Measurements from ENCODE around the gene EPHA2.

Gene EPHA2

DNA sequence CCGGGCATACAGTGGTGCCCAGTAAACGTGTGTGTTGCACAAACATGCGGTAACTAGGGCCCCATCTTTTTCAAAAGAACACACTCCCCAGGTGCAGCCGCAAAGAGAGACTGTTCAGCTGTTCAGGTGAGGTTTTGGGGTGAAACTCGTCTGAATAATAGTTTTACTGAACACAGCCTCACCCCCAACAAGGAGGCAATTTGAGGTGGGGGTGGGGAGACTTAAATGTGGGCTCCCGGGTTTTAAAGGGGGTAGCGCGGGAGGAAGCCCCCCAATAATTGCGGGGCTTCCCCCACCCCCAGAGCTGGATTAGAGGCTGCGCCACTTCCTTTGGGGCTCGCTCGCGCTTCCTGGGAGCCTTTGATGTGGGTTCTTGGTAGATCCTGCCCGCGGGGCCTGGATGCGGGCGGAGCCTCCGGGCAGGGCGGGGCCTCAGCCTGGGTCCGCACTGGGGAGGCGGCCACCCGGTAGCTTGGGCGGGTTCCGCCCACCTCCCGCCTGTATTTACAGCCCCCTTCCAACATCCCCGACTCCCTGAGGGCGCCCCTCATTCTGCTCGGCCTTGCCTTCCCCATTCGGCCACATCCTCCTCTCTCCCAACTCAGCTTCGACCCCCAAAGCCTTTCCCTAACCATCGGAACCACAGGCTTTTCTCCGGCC is 6.4 kb upstream of the EPHA2 start:
- peak overlapping the region; percentile 25; the same call in 1 of the 2 replicates for H3K4me3 ChIP-seq
- no peak for TF ChIP-seq Cebpa-rat (IDR thresholded peaks at IDR 0.05)
- H3K9ac ChIP-seq, result no peak overlapping the region
- 0 out of 2 replicates have a peak, but pooled peaks cover 3% of the 10 kb centered on the region for H3K27me3 ChIP-seq
- H3K4me1 ChIP-seq, result peaks cover 76% of the 10 kb centered on the region
- no peak overlapping the region for H3K27ac ChIP-seq
- H3K9me3 ChIP-seq, result no peaks in the 10 kb centered on the region
- H4K20me1 ChIP-seq, result peaks cover 22% of the 10 kb centered on the region
- no peaks in the 10 kb centered on the region for H3K36me3 ChIP-seq
- H3K4me2 ChIP-seq, result peak overlapping the region; percentile 85

GRCh38 chr1:16161717-16162116 is 5.8 kb upstream of the EPHA2 start:
- no peak overlapping the region for H3K4me3 ChIP-seq
- H3K4me1 ChIP-seq, result peaks cover 82% of the 10 kb centered on the region
- peaks cover 8% of the 10 kb centered on the region for H3K27me3 ChIP-seq
- no peaks in the 10 kb centered on the region for H3K9me3 ChIP-seq
- H3K9ac ChIP-seq, result no peak overlapping the region
- no peaks in the 10 kb centered on the region for H3K36me3 ChIP-seq
- H3K4me2 ChIP-seq, result peak overlapping the region; percentile 85
- no peak for TF ChIP-seq Cebpa-rat (IDR thresholded peaks at IDR 0.05)
- H3K27ac ChIP-seq, result no peak overlapping the region
- H4K20me1 ChIP-seq, result peaks cover 28% of the 10 kb centered on the region

DNA sequence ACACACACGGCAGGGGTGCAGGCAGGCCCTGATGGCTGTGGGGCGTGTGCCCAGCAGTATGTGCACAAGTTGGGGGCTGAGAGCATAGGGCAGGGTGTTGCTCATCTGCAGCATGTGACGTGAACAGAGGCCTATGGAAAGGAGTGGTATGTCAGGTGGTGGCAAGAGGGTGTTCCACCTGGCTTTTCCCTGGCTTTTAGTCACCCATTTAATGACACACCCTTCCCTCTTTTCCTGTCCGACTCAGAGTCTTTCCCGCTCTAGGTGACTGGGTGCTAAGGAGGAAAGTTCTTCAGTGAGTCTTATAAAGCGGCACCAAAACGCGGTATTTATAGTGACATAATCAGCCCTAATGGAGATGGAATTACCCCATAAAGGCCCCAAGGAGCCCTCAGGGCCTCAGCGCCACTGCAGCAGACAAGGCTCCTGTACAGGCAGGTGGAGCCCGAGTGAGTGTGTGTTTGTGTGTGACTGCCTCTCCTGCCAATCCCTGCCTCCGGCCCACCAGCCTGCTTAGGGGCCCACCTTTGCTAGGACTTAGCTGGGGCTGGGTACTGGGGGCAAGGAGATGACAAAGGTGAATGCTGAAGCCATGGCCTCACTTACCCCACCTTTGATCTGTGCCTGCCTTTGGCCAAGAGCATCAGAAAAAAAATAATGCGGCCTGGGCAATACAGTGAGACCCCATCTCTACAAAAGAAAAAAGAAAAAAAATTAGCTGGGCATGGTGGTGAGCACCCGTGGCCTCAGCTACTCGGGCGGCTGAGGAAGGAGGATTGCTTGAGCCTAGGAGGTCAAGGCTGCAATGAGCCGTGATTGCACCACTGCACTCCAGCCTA is 3.3 kb upstream of the EPHA2 start:
- Histone ChIP-seq H3K4me1 (peaks cover 91% of the 10 kb centered on the region), H3K9me3 (no peaks in the 10 kb centered on the region), H3K36me3 (no peaks in the 10 kb centered on the region), H3K27me3 (peaks cover 33% of the 10 kb centered on the region), H4K20me1 (peaks cover 53% of the 10 kb centered on the region), H3K27ac (no peak overlapping the region), H3K9ac (no peak overlapping the region), H3K4me2 (peak overlapping the region; percentile 78), H3K4me3 (no peak overlapping the region)
- TF ChIP-seq Cebpa-rat (IDR thresholded peaks at IDR 0.05), result no peak

DNA sequence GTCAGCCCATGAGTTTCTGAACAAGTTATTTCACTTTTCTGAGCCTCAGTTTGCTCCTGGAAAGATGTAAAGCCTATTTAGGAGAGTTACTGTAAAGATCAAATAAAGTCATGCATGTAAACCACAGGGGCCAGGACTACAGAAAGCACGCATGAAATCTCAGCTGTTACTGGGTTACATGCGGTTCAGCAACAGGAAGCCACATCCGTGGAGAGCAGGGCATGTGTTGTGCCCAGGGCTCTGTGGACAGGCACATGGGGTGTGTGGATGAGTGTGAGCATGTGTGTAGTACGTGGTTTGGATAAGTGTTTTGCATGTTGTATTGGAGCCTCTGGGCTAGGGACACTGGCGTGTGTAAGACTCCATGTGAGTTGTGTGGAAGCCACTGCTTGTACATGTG is 2.2 kb upstream of the EPHA2 start:
- no peak overlapping the region for H3K9ac ChIP-seq
- peaks cover 65% of the 10 kb centered on the region for H4K20me1 ChIP-seq
- H3K4me1 ChIP-seq, result peaks cover 91% of the 10 kb centered on the region
- H3K9me3 ChIP-seq, result no peaks in the 10 kb centered on the region
- H3K4me2 ChIP-seq, result peak overlapping the region; percentile 78
- no peak overlapping the region for H3K27ac ChIP-seq
- H3K36me3 ChIP-seq, result no peaks in the 10 kb centered on the region
- no peak for TF ChIP-seq Cebpa-rat (IDR thresholded peaks at IDR 0.05)
- peaks cover 45% of the 10 kb centered on the region for H3K27me3 ChIP-seq
- H3K4me3 ChIP-seq, result no peak overlapping the region

GRCh38 chr1:16156848-16157495 is 1.1 kb upstream of the EPHA2 start:
- no peak for TF ChIP-seq Cebpa-rat (IDR thresholded peaks at IDR 0.05)
- H3K4me2 ChIP-seq, result peak overlapping the region; percentile 78
- no peak overlapping the region for H3K9ac ChIP-seq
- H4K20me1 ChIP-seq, result peaks cover 70% of the 10 kb centered on the region
- no peaks in the 10 kb centered on the region for H3K9me3 ChIP-seq
- peaks cover 54% of the 10 kb centered on the region for H3K27me3 ChIP-seq
- H3K4me3 ChIP-seq, result no peak overlapping the region
- H3K4me1 ChIP-seq, result peaks cover 91% of the 10 kb centered on the region
- H3K36me3 ChIP-seq, result no peaks in the 10 kb centered on the region
- H3K27ac ChIP-seq, result no peak overlapping the region

GRCh38 chr1:16153999-16154673 is 1.7 kb downstream of the EPHA2 start:
- H3K4me1 ChIP-seq, result peaks cover 98% of the 10 kb centered on the region
- H3K27me3 ChIP-seq, result peaks cover 54% of the 10 kb centered on the region
- H3K36me3 ChIP-seq, result no peaks in the 10 kb centered on the region
- peak overlapping the region; percentile 78 for H3K4me2 ChIP-seq
- no peaks in the 10 kb centered on the region for H3K9me3 ChIP-seq
- H3K27ac ChIP-seq, result no peak overlapping the region
- H3K9ac ChIP-seq, result no peak overlapping the region
- H3K4me3 ChIP-seq, result peak overlapping the region; percentile 63
- TF ChIP-seq Cebpa-rat (IDR thresholded peaks at IDR 0.05), result no peak
- peaks cover 63% of the 10 kb centered on the region for H4K20me1 ChIP-seq

- no peaks in the 10 kb centered on the region for H3K36me3 ChIP-seq
- no peak for TF ChIP-seq Cebpa-rat (IDR thresholded peaks at IDR 0.05)
- no peak overlapping the region for H3K27ac ChIP-seq
- H3K4me1 ChIP-seq, result peaks cover 90% of the 10 kb centered on the region
- peak overlapping the region; percentile 78 for H3K4me2 ChIP-seq
- no peaks in the 10 kb centered on the region for H3K9me3 ChIP-seq
- H3K27me3 ChIP-seq, result peaks cover 54% of the 10 kb centered on the region
- peak overlapping the region; percentile 63 for H3K4me3 ChIP-seq
- peaks cover 55% of the 10 kb centered on the region for H4K20me1 ChIP-seq
- H3K9ac ChIP-seq, result no peak overlapping the region
These were observed 2.5 kb downstream of the EPHA2 start for GRCh38 chr1:16153096-16153998.

DNA sequence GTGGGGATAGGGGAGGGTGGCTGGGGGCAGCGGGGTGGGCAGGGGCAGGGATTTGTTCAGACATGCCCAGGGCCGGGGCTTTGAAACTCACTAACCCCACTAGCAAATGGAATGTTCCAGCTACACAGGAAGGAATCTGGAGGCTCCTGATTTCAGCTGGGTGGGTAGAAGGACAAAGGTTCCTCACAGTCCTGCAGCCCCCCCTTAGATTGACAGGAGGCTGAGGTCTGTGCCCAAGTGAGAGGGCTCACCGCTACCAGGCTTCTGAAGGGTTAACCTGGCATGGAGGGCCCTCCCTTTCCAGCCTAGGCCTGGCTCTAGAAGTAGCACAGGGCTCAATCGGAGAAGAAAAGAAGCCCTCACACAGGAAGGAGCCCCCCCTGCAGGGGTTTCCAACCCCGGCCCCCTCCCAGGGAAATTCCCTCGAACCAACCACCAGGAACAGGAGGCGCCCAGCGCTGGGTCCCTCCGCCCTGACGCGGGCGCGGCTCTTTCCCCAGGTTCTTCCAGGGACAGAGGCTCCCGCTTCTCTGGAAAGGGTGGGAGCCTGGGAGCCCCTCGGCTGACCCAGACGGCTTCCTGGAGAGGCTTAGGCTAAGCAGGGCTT is 3.3 kb downstream of the EPHA2 start:
- Histone ChIP-seq H3K4me2 (peak overlapping the region; percentile 78), H3K9me3 (no peaks in the 10 kb centered on the region), H3K9ac (no peak overlapping the region), H3K27me3 (peaks cover 54% of the 10 kb centered on the region), H3K36me3 (no peaks in the 10 kb centered on the region), H4K20me1 (peaks cover 50% of the 10 kb centered on the region), H3K4me1 (peaks cover 82% of the 10 kb centered on the region), H3K4me3 (no peak overlapping the region), H3K27ac (no peak overlapping the region)
- TF ChIP-seq Cebpa-rat (IDR thresholded peaks at IDR 0.05), result no peak
